Measurements from ENCODE around the gene PTPRD. TPM values are rescaled to one million over a fixed set of nuclear protein-coding genes. Genes with fewer than 3 reads are reported as not detected.

PTPRD gene
- total and polyA plus RNA-seq, 9 of the 15 experiments (the other 6 are each of a cell fraction or from before 2014, with no cell fraction given), result 0.11 TPM; not detected in 8

GRCh38 chr9:8268216-8268878, 2344.5 kb downstream of the PTPRD start:
- Histone ChIP-seq H3K4me3 (no peak overlapping the region), H3K4me1 (replicated peaks in 1 of 2; ENCODE audit: control insufficient read depth in 2 of 2, insufficient read depth in 2 of 2, low read length in 2 of 2) (no peaks in the 10 kb centered on the region), H4K20me1 (replicated peaks; ENCODE audit: control insufficient read depth, insufficient read depth, low read length) (no peaks in the 10 kb centered on the region), H3K79me2 (ENCODE audit: control insufficient read depth, insufficient read depth, low read length) (no peaks in the 10 kb centered on the region), H3K9me3 (replicated peaks; ENCODE audit: control insufficient read depth, insufficient read depth, low read depth, low read length) (no peaks in the 10 kb centered on the region), H3K9me1 (ENCODE audit: control insufficient read depth, insufficient read depth, low read length) (no peaks in the 10 kb centered on the region), H3K27ac (ENCODE audit: extremely low read depth, low read depth, low read length) (no peak overlapping the region), H3K9ac (ENCODE audit: insufficient read depth in 1 of 2, low read depth in 2 of 2, low read length in 2 of 2) (no peak overlapping the region), H3K4me2 (ENCODE audit: insufficient read depth, low read length) (no peak overlapping the region), H3K36me3 (ENCODE audit: control insufficient read depth, insufficient read depth, low read length) (no peaks in the 10 kb centered on the region), H2AFZ (ENCODE audit: low read depth, low read length) (no peak overlapping the region), H3K27me3 (ENCODE audit: control insufficient read depth in 2 of 2, insufficient read depth in 2 of 2, low read length in 2 of 2) (no peaks in the 10 kb centered on the region)
- TF ChIP-seq POLR3A (IDR thresholded peaks at IDR 0.05; ENCODE audit: borderline replicate concordance, extremely low read depth, insufficient read depth, insufficient read length), result no peak
- TF ChIP-seq CBX2 (IDR thresholded peaks at IDR 0.05; ENCODE audit: insufficient read depth, low read length, poor library complexity, severe bottlenecking), result no peak
- TF ChIP-seq SMAD2 (IDR thresholded peaks at IDR 0.05; ENCODE audit: low read depth, low read length), result no peak
- no peak for TF ChIP-seq ZNF589 (CRISPR knock-in tag; IDR thresholded peaks at IDR 0.05; ENCODE audit: low read depth)
- TF ChIP-seq ZNF280A (IDR thresholded peaks at IDR 0.05; ENCODE audit: low read depth, partially characterized antibody), result no peak
- no peak for TF ChIP-seq DDX20 (tag; IDR thresholded peaks at IDR 0.05; ENCODE audit: low read depth)
- no peak for TF ChIP-seq MAX (CRISPR knock-in tag; IDR thresholded peaks at IDR 0.05)
- no peak for TF ChIP-seq THAP12 (CRISPR knock-in tag; IDR thresholded peaks at IDR 0.05)
- TF ChIP-seq NCOA1 (IDR thresholded peaks at IDR 0.05; ENCODE audit: low read depth), result no peak
- no peak for TF ChIP-seq NFXL1 (CRISPR knock-in tag; IDR thresholded peaks at IDR 0.05)
- TF ChIP-seq JUNB (CRISPR knock-in tag; conservative IDR thresholded peaks at IDR 0.05), result no peak
- no peak for TF ChIP-seq CGGBP1 (CRISPR knock-in tag; IDR thresholded peaks at IDR 0.05)
- TF ChIP-seq ZNF165 (CRISPR knock-in tag; IDR thresholded peaks at IDR 0.05; ENCODE audit: borderline replicate concordance), result no peak
- no peak for TF ChIP-seq SRSF9 (IDR thresholded peaks at IDR 0.05; ENCODE audit: borderline replicate concordance, low read depth, low read length)
- no peak for TF ChIP-seq ZKSCAN1 (IDR thresholded peaks at IDR 0.05; ENCODE audit: low read depth, low read length)
- in situ Hi-C loops (cut with MboI), result no loop called here
- POLR2A ChIA-PET, result no interaction called here
- ATAC-seq (no peak), FAIRE-seq (no peak), DNase-seq (ENCODE audit: extremely low read depth in 1 of 4, low spot score in 3 of 4) (no peak)
- BruUV-seq (replicated peaks), result no TSS peak
- WGBS (ENCODE audit: insufficient coverage, low coverage, missing lambda C conversion rate), result 0% methylated on average over 2 of the region's 2 CpGs
- intact Hi-C loops (cut with micrococcal nuclease), result no loop called here
- CTCF ChIA-PET (ENCODE audit: low intra/inter-chr PET ratio), result no interaction called here
